Progenitor cell of endocrine pancreas (in vitro differentiated cells): ENCODE data around the gene LILRA6. TPM values are rescaled to one million over a fixed set of nuclear protein-coding genes. Genes with fewer than 3 reads are reported as not detected.

Experiments used
- microRNA-seq: library from miRNA; unstranded; fragments of <30 nt; microRNA quantifications from one replicate; pipeline ENCODE4 v1.1.0, GENCODE V29; 2020; ENCODE audit warnings: borderline number of aligned reads; ENCODE audit not compliant: unreplicated experiment
- total RNA-seq: library from RNA; stranded (reverse); gene quantifications from 2 replicates; pipeline ENCODE4 v1.2.1, GENCODE V29; 2021

The LILRA6 gene
- total RNA-seq, 1 donor from 2014 or later = not detected

Small RNAs within 50 kb of the gene (microRNA-seq; reads per million reads assigned to microRNA genes)
- gene MIR4752 = not detected

Other genes with a start within 250 kb of the LILRA6 start
- not detected in 2 replicates for gene VSTM1, start 178.9 kb downstream of the LILRA6 start, total RNA-seq
- not detected in 2 replicates for gene TARM1, start 161.4 kb downstream of the LILRA6 start, total RNA-seq
- gene OSCAR, start 142.0 kb downstream of the LILRA6 start, total RNA-seq = not detected in 2 replicates
- gene NDUFA3, start 139.9 kb downstream of the LILRA6 start, total RNA-seq = 139 and 162 TPM in 2 replicates
- gene TFPT, start 127.1 kb downstream of the LILRA6 start, total RNA-seq = 21.1 and 21.8 TPM in 2 replicates
- gene PRPF31, start 127.0 kb downstream of the LILRA6 start, total RNA-seq = 71.3 and 78.8 TPM in 2 replicates
- 75.4 and 77.3 TPM in 2 replicates for gene CNOT3, start 105.0 kb downstream of the LILRA6 start, total RNA-seq
- gene LENG1, start 83.1 kb downstream of the LILRA6 start, total RNA-seq = 6.8 and 7.2 TPM in 2 replicates
- gene TMC4, start 69.6 kb downstream of the LILRA6 start, total RNA-seq = 119 and 125 TPM in 2 replicates
- gene MBOAT7, start 53.2 kb downstream of the LILRA6 start, total RNA-seq = 91.5 and 99.1 TPM in 2 replicates
- gene TSEN34, start 51.5 kb downstream of the LILRA6 start, total RNA-seq = 38.6 and 39.7 TPM in 2 replicates
- gene RPS9, start 41.9 kb downstream of the LILRA6 start, total RNA-seq = 1,160 and 1,179 TPM in 2 replicates
- 0.50 TPM in 1 of 2 replicates, not detected in the other for gene LILRB3, start 19.8 kb downstream of the LILRA6 start, total RNA-seq
- gene LILRB5, start 14.5 kb upstream of the LILRA6 start, total RNA-seq = not detected in 2 replicates
- not detected in 2 replicates for gene LILRB2, start 38.3 kb upstream of the LILRA6 start, total RNA-seq
- not detected in 2 replicates for gene LILRA5, start 70.4 kb upstream of the LILRA6 start, total RNA-seq
- not detected in 2 replicates for gene LILRA4, start 96.4 kb upstream of the LILRA6 start, total RNA-seq
- gene LAIR1, start 122.1 kb upstream of the LILRA6 start, total RNA-seq = not detected in 2 replicates
- 133 and 144 TPM in 2 replicates for gene TTYH1, start 172.7 kb upstream of the LILRA6 start, total RNA-seq
- gene LENG8, start 206.4 kb upstream of the LILRA6 start, total RNA-seq = 188 and 210 TPM in 2 replicates
- 0.72 and 0.75 TPM in 2 replicates for gene LENG9, start 221.0 kb upstream of the LILRA6 start, total RNA-seq
- 1.6 and 2.1 TPM in 2 replicates for gene CDC42EP5, start 230.5 kb upstream of the LILRA6 start, total RNA-seq